IPS-NIHi11 (cell line): ENCODE measurements around the gene LDLR.
A peak's percentile ranks its signal among the peaks of the same experiment; 100 is the strongest.
"Not testable (repeated sequence)": the region's sequence is repeated elsewhere in the genome, so short reads cannot be mapped to it uniquely, and the experiment has no call there.

Source experiments
- DNase-seq: peaks from one replicate; pipeline ENCODE4 v3.0.0; 2012; ENCODE audit warnings: mixed read lengths, low spot score

LDLR gene

GRCh38 chr19:11073568-11073967 lies 15.7 kb upstream of the LDLR start:
- no peak for DNase-seq

- DNase-seq, result not testable (repeated sequence)
These were observed 12.5 kb upstream of the LDLR start for GRCh38 chr19:11076792-11077191.

- no peak for DNase-seq
These were observed 10.4 kb upstream of the LDLR start for GRCh38 chr19:11078893-11079292.

- DNase-seq, result no peak
These were observed 9.3 kb upstream of the LDLR start for GRCh38 chr19:11079999-11080398.

DNA sequence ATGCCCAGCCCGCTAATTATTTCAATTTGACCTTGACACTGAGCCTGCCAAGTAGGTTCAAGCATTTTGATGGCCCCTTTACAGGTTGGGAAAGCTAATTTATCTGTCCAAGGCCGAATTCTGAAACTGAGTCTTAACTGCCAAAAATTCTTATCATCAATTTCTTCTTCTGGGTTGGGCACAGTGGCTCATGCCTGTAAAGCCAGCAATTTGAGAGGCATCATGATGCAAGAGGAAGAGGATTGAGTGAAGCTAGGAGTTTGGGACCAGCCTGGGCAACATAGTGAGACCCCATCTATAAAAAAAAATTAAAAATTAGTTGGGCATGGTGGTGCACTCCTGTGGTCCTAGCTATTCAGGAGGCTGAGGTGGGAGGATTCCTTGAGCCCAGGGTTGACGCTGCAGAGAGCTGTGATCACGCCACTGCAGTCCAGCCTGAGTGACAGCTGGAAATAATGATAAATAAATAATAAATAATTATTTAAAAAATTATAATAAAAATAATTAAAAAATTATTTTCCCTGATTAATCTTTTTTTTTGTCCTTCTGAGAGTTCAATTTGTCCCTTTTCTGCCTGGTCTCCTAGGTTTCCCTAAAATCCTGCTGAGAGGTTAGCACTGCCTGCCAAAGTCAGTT lies 1.3 kb upstream of the LDLR start:
- no peak for DNase-seq

DNA sequence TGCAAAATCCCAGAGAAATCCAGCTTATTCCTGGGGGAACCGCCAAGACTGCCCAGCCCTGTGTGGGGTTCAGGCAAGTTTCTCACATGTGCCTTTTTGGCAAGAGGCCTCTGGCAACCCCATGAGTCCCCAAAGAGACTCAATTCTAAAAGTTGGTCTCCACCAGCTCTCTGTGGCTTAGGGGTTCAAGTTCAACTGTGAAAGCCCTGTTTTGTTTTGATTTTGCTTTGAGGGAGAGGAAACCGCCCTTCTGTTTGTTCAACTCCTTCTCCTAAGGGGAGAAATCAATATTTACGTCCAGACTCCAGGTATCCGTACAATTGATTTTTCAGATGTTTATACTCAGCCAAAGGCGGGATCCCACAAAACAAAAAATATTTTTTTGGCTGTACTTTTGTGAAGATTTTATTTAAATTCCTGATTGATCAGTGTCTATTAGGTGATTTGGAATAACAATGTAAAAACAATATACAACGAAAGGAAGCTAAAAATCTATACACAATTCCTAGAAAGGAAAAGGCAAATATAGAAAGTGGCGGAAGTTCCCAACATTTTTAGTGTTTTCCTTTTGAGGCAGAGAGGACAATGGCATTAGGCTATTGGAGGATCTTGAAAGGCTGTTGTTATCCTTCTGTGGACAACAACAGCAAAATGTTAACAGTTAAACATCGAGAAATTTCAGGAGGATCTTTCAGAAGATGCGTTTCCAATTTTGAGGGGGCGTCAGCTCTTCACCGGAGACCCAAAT lies 583 bp upstream of the LDLR start:
- no peak for DNase-seq

DNA sequence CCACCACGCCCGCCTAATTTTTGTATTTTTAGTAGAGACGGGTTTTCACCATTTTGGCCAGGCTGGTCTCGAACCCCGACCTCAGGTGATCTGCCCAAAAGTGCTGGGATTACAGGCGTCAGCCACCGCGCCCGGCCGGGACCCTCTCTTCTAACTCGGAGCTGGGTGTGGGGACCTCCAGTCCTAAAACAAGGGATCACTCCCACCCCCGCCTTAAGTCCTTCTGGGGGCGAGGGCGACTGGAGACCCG lies 676 bp downstream of the LDLR start:
- not testable (repeated sequence) for DNase-seq

- peak; percentile 95 for DNase-seq
These were observed 1.2 kb downstream of the LDLR start for GRCh38 chr19:11090264-11090996.

DNA sequence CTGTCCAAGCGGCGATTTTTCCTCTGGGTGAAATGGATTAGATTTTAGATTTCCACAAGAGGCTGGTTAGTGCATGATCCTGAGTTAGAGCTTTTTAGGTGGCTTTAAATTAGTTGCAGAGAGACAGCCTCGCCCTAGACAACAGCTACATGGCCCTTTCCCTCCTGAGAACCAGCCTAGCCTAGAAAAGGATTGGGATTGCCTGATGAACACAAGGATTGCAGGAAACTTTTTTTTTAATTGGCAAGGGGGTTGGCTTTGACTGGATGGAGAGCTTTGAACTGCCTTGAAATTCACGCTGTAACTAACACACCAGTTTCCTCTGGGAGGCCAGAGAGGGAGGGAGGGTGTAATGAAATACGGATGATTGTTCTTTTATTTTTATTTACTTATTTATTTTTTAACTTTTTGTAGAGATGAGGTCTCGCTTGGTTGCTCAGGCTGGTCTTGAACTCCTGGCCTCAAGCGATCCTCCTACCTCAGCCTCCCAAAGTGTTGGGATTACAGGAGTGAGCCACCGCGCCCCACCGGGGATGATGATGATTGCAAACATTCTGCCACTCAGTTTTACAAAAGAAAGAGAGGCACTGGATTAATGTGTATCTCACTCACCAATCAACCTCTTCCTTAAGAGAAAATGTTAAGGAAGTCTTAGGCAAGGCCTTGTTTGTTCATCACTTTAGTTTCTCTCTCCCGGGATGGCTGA lies 1.9 kb downstream of the LDLR start:
- DNase-seq, result no peak

GRCh38 chr19:11091703-11092153 lies 2.5 kb downstream of the LDLR start:
- DNase-seq, result no peak

DNA sequence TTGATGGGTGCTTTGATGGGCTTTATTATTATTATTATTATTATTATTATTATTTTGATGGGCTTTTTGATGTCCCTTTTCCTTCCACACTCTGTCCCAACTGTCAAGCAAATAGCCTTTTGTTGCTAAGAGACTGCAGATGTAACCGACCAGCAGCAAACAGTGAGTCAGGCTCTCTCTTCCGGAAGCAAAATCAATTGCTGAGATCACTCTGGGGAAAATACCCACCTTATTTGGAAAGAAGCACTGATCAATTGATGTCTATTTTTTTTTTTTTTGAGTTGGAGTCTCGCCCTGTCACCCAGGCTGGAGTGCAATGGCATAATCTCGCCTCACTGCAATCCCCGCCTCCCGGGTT lies 2.9 kb downstream of the LDLR start:
- DNase-seq, result no peak

GRCh38 chr19:11093689-11094238 lies 4.5 kb downstream of the LDLR start:
- DNase-seq, result no peak

DNA sequence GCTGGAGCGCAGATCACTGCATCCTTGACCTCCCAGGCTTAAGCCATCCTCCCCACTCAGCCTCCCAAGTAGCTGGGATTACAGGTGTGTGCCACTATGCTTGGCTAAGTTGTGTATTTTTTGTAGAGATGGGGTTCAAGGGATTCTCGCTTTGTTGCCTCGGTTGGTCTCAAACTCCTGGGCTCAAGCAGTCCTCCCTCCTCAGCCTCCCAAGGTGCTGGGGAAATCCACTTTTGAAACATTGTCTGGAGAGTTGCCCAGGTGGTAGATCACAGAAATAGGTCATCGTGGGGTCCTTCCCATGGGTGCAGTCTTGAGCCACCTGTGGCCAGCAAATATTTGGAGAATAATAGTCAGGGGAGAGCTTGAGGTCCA lies 5.2 kb downstream of the LDLR start:
- DNase-seq, result no peak

DNA sequence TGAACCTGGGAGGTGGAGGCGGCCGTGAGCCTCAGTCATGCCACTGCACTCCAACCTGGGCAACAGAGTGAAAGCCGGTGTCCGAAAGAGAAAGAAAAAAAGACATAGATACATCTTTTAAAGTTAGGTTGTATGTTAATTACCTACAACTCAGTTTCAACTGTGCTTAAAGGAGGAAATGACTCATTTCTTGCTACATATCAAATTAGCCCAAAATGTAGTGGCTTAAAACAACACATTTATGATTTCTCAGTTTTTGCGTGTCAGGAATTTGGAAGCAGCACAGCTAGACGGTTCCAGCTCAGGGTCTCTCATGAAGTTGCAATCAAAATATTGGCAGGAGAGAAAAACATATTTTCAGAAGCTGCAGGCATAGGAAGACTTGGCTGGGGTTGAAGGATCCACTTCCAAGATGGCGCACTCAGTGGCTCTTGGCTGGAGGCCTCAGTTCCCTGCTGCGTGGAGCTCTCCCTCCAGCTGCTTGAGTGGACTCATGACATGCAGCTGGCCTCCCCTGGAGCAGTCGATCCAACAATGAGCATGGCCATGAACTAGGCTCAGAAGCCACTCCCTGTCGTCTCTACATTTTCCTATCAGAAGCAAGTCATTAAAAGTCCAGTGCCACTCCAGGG lies 7.1 kb downstream of the LDLR start:
- DNase-seq, result no peak

GRCh38 chr19:11097367-11097766 lies 8.1 kb downstream of the LDLR start:
- DNase-seq, result not testable (repeated sequence)

DNA sequence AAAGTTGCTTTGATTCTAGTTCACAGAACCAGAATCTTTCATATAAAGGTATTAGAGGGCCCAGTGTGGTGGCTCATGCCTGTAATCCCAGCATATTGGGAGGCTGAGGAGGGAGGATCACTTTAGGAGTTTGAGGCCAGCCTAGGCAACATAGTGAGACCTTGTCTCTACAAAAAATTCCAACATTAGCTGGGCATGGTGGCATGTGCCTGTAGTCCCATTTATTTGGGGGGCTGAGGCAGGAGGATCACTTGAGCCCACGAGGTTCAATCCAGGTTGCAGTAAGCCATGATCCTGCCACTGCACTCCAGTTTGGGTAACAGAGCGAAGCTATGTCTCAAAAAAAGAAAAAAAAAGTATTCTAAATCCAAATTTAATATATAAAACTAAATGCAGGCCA lies 9.1 kb downstream of the LDLR start:
- no peak for DNase-seq

- no peak for DNase-seq
These were observed 9.6 kb downstream of the LDLR start for GRCh38 chr19:11098861-11099260.

GRCh38 chr19:11100049-11100448 lies 10.8 kb downstream of the LDLR start:
- no peak for DNase-seq

- no peak for DNase-seq
These were observed 11.8 kb downstream of the LDLR start for GRCh38 chr19:11101057-11101456.

DNA sequence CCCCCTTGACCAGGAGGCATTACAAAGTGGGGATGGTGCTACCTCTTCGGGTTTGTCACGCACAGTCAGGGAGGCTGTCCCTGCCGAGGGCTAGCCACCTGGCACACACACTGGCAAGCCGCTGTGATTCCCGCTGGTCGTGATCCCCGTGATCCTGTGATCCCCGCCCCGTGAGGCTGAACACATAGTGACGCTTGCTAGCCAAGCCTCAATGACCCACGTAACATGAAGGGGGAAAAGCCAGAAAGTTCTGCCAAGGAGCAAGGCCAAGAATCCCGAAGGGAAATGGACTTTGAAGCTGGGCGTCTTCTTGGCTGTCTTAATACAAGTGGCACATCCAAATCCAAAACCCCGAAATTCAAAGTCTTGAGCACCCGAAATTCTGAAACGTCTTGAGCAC lies 13.7 kb downstream of the LDLR start:
- no peak for DNase-seq

- not testable (repeated sequence) for DNase-seq
These were observed 14.4 kb downstream of the LDLR start for GRCh38 chr19:11103667-11104066.

DNA sequence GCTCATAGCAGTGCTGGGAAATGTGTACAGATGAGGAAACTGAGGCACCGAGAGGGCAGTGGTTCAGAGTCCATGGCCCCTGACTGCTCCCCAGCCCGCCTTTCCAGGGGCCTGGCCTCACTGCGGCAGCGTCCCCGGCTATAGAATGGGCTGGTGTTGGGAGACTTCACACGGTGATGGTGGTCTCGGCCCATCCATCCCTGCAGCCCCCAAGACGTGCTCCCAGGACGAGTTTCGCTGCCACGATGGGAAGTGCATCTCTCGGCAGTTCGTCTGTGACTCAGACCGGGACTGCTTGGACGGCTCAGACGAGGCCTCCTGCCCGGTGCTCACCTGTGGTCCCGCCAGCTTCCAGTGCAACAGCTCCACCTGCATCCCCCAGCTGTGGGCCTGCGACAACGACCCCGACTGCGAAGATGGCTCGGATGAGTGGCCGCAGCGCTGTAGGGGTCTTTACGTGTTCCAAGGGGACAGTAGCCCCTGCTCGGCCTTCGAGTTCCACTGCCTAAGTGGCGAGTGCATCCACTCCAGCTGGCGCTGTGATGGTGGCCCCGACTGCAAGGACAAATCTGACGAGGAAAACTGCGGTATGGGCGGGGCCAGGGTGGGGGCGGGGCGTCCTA lies 15.9 kb downstream of the LDLR start:
- no peak for DNase-seq
